HG03159 (cell line): ENCODE measurements around the gene MCCD1.
"Not testable (repeated sequence)": the region's sequence is repeated elsewhere in the genome, so short reads cannot be mapped to it uniquely, and the experiment has no call there.

Experiments used
- ATAC-seq: cut with Tn5 transposase; IDR thresholded peaks from one replicate; pipeline ENCODE4 v1.9.1; 2021; ENCODE audit warnings: mild to moderate bottlenecking, moderate library complexity; ENCODE audit not compliant: unreplicated experiment

Gene MCCD1

GRCh38 chr6:31541658-31542521 is 13.1 kb downstream of the MCCD1 start, which contains the start of gene DDX39B:
TSS of gene DDX39B (minus strand) at chr6:31542003. CDS start at chr6:31540532, 1,471 bp downstream.
- ATAC-seq: peak; percentile 52

DNA sequence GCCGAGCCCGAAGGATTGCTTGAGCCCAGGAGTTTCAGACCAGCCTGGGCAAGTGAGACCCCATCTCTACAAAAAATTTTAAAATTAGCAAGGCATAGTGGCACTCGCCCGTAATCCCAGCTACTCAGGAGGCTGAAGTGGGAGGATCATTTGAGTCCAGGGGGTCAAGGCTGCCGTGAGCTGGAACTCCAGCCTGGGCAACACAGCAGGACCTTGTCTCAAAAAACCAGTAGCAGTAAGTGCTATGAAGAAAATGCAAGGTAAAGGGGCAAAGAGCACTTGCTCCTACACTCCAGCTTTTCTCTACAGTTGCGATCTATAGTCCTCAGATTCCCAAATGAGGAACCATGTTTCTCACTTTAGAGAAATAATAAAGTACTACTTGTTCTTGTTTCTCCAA is 14.9 kb downstream of the MCCD1 start:
- ATAC-seq: no peak

DNA sequence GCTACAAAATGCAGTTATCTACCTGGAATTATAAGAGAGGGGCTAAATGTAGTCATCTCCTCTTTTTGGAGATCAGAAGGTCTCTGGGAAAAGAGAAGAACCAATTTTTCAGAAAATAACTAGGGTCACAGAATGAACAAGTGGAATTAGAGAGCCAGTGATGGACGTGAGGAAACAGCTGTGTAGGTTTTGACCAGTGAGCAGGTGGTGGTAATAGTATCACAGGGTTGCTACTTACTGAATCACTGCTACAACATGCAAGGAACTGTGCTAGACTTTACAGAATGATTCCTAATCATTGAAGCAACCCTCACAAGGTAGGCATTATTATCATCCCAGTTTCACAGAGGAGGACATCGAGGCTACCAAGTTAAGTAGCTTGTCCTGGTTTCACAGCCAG is 15.9 kb downstream of the MCCD1 start:
- no peak for ATAC-seq

DNA sequence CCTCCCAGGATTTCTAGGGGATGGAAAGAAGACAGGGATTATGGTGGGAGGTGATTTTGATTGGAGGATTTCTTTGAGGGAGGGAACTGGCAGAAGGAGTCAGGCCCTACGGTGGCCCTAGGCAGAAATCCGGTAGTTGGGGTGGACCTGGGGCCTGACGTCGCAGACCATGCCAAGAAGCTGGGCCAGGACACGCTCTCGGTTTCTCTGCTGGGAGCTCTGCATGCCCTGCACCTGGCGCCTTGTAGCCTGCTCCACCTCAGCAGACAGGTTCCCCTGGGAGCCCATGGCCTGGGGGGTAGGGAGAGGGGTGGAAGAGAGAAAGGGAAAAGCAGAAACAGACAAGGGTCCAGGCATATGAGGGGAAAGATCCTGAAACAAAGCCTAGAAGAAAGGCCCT is 16.5 kb downstream of the MCCD1 start:
- no peak for ATAC-seq

GRCh38 chr6:31546339-31546957 is 17.7 kb downstream of the MCCD1 start, which contains the start of gene ATP6V1G2:
TSS of gene ATP6V1G2 (minus strand) at chr6:31546608. CDS start at chr6:31546559, 49 bp downstream.
- ATAC-seq: peak; percentile 52

DNA sequence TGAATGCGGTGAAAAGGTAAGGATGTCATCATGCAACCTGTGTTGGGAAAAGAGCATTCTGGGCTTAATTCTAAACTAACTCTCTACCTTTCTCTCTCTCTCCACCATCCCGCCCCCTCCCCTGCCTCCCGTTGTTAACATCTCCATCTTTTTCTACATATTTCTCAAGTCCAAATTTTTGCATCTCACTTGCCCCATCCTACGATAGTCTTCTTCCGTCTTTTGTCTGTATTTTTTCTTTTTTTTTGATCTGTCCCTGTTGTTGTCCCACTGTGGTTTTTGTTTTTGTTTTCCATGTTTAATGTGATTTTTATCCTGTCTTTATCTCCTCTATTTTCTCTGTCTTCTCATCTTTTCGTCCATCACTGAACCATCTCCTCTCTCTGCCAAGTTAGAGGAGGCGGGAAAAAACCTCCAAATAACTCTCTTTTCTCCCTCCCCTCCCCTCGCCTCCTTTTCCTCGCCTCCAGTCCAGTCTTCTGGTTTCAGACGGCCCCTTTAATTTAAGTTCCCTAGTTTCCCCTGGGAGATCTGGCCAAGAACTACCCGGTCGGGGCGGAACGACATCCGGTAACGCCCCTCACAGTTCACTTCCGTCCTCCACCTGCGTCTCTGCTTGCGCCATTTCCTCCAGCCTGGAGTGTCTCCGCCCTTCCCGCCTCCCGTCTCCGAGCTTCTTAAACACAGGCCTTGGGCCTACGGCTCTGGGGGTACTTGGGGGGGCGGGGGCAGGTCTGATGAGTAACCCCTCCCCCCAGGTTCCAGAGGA is 18.4 kb downstream of the MCCD1 start, which contains the start of gene NFKBIL1:
NFKBIL1 (plus strand) TSS at position 651 of the 769 bp plus-strand sequence; CDS start at position 738, 87 bp downstream.
- peak; percentile 60 for ATAC-seq

GRCh38 chr6:31547727-31548543 is 19.2 kb downstream of the MCCD1 start:
- no peak for ATAC-seq

DNA sequence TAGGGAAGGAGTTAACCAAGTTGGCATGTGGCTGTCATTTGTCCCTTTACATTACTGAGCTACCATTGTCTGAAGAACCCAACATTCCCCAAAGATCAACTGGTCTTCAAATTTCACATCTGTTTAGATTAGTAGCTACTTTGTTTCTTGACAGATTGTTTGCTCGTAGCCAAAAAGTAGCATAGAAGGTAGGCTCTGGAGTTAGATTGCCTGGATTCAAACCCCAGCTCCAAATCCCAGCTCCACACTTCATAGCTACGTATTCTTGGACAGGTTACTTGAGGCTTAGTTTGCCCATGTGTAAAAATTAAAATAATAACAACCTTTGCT is 19.7 kb downstream of the MCCD1 start:
- no peak for ATAC-seq

- ATAC-seq: not testable (repeated sequence)
These were observed 22.6 kb downstream of the MCCD1 start for GRCh38 chr6:31551371-31551770.

DNA sequence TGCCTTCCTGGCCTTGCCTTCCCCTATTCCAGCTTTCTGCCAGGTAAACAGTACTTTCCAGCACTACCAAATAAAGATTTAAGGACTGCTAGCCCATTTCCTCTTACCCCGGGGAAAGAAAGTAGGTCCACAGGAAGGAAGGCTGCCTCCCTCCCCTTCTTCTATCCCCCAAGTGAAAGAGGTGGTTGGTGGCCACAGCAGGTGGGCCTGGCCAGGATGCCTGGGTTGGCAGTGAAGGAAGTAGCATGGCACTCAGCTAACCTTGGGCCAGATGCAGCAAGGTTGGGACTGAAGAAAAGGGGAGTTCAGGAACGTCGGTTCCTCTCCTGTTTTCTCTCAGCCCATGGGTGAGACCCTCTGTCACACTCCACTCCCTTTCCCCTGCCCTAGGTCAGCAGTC is 27.5 kb downstream of the MCCD1 start:
- no peak for ATAC-seq

DNA sequence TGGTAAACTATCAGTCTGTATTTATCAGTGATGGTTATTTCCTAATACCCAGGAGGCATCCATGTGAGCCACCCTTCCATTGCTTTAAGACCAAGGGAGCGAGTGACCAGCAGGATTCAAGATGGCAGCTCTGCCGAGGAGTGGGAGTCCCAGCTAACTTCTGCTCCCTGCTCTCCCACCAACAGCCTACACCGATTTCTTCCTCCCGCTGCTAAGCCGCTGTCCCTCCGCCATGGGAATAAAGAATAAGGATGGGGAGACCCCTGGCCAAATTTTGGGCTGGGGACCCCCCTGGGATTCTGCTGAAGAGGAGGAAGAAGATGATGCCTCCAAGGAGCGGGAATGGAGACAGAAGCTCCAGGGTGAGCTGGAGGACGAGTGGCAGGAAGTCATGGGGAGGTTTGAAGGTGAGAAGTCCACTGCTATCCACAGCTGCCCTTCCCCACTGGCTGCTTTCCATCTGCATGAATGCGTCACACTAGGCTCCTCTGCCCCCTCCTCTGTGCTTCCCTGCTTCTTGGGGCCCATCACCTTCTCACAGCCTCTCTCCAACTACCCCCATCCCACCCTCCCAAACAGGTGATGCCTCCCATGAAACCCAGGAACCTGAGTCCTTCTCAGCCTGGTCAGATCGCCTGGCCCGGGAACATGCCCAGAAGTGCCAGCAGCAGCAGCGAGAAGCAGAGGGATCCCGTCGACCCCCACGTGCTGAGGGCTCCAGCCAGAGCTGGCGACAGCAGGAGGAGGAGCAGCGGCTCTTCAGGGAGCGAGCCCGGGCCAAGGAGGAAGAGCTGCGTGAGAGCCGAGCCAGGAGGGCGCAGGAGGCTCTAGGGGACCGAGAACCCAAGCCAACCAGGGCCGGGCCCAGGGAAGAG is 28.9 kb downstream of the MCCD1 start:
- ATAC-seq: no peak

DNA sequence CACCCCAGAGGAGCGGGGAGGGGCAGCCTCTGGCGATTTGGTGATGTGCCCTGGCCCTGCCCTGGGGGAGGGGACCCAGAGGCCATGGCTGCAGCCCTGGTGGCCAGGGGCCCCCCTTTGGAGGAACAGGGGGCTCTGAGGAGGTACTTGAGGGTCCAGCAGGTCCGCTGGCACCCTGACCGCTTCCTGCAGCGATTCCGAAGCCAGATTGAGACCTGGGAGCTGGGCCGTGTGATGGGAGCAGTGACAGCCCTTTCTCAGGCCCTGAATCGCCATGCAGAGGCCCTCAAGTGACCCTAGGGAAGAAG is 29.5 kb downstream of the MCCD1 start:
- ATAC-seq: no peak

DNA sequence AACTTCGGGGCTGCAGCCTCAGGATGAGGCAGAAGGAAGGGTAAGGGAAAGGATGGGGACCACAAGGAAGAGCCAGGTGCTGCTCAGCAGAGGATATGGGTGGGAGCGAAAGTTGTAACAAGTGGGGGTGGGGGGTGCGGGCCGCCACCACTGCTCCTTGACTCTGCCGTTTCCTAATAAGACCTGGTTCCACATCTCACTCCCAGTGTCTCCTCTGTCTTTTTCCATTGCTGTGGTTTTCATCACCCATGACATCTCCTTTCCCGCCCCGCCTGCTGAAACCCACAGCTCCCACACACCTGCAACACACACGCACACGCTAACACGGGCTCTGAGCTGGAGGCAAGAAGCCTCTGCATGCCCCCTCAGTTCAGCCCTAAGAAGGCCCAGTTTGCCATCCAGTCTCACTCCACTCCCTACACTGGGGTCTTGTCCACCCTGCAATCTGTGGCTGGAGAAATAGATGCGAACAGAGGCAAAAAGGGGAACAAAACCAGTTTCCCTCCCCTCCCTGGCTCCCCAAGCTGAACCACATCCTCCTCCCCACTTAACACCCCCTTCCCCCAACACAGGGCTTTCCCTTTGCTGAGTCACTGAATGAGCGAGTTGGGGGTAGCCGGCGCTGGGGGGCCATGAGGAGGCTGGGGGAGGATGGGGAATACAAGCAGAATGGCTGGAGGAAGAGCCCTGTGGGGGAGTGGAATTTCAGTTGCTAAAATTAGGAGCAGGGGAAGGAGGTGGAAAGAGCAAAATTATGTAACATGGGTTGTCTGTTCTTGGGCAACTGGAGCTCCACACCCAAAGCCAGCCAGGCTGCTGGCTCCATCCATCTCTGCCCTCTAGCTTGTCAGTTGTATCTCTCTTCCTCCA is 30.1 kb downstream of the MCCD1 start:
- ATAC-seq: no peak

DNA sequence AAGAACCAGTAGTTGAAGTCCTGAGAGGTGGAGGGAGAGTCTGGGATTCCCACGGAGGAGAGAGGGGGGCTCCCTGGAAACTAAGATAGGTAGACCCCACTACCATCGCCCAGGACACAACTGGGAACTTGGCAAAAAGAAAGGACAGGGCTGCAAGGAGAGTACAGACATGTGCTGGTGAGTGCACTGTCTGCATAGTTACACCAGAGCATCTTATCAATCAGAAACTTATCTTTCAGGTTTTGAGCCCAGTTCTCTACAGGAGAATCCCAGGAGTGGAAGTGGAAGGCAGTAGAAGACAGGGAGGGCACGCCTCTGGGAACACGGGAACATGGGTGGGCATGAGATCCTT is 30.8 kb downstream of the MCCD1 start:
- no peak for ATAC-seq

DNA sequence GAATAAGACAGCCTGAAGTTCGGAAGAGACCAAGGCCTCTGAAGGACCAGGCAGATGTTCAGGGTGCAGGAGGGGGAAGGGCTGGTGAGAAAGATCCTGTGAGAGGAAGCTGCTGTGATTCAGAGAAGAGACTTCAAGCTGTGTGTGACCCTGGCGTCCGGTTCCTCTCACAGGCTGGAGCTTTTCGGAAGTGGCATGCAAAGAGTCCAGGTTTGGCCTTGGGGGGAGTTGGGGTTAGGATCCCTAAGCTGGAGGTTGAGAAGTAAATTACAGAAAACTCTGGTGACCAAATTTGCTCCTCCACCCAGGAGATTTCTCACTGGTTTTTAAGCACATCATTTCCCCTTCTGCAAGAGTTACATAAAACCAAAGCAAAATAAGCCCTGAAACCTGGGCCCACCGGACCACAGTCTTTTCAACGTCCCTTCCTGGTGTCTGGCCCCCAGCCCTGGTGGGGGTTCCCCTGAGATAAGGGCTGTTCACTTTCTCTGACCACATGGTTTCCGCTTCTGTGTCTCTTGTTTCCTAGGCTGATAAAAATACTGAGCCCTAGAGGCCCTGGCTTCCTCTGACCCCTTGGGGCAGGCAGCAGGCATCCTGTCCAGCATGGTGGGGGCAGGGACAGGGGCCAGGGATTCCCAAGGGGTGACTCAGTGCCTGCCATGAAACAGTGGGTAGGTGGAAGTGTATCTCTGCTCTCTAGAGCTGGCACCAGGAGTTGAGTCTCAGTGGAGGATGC is 31.4 kb downstream of the MCCD1 start:
- peak; percentile 67 for ATAC-seq

- no peak for ATAC-seq
These were observed 31.9 kb downstream of the MCCD1 start for GRCh38 chr6:31560697-31561058.

- no peak for ATAC-seq
These were observed 39.0 kb downstream of the MCCD1 start for GRCh38 chr6:31567531-31568370.
